ENCODE results near the gene RIOK3.
A peak's percentile ranks its signal among the peaks of the same experiment; 100 is the strongest.
"Not testable (repeated sequence)": the region's sequence is repeated elsewhere in the genome, so short reads cannot be mapped to it uniquely, and the experiment has no call there.

RIOK3 gene

DNA sequence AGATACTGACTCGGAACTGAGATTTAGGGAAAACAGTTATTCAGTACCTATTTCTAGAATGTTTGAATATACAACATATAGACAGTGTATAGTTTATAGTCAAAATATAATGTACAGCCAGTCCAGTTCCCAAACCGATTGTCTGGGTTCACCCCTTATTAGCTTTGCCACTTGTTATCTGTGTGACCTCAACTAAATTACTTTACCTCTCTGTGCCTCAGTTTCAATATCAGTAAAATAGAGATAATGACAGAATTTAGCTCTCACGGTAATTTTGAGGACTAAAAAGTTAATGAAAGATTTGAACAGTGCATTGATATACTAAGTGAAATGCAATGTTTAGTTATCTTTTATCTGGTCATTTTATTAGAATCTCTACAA is 750 bp upstream of the RIOK3 start:
- no peak for DNase-seq

DNA sequence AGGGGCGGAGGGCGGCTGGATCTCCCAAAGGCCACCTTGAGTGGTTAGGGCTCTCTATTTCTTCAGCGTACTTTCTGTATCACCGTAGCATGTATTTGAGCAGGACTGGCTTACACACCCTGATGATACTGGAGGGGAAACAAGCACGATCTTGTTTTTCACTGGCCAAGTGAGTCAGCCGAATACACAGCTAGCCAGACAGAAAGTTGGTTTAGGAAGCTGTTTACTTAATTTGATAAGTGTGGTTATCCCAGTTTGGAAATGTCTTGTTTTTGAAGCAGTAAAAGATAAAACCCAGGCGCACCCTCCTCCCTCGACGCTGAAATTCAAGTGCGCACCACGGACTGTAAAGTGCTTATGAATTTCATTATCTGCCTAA is 582 bp downstream of the RIOK3 start:
- no peak for DNase-seq

- no peak for DNase-seq
These were observed 3.7 kb downstream of the RIOK3 start for GRCh38 chr18:23456835-23457234.

- no peak for DNase-seq
These were observed 5.9 kb downstream of the RIOK3 start for GRCh38 chr18:23458830-23459529.

GRCh38 chr18:23459530-23459921 is 6.4 kb downstream of the RIOK3 start:
- DNase-seq, result no peak

- no peak for DNase-seq
These were observed 7.5 kb downstream of the RIOK3 start for GRCh38 chr18:23460285-23461273.

- DNase-seq, result no peak
These were observed 9.8 kb downstream of the RIOK3 start for GRCh38 chr18:23462876-23463275.

DNA sequence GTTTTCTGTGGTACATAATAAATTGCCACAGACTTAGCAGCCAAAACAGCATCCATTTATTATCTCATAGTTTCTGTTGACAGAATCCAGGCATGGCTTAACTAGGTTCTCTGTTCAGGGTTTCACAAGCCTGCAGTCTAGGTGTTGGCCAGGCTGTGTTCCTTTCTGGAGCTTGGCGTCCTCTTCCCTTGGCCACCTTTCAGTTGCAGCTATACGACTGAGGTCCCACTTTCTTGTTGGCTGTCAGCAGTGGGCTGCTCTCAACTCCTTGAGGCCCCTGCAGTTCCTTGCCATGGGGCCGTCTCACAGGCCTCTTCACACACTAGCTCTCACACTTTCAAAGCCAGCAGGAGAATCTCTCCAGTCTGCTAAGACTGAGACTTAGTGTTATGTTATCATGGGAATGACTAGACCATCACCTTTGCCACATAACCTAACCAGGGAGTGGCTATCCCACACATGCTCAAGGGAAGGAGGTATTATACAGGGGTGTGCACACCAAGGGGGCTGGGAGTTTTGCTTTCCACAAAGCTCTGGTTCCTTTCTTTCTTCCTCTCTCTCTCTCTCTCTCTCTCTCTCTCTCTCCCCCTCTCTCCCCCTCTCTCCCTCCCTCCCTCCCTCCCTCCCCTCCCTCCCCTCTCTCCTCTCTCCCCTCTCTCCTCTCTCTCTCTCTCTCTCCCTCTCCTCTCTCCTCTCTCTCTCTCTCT is 15.8 kb downstream of the RIOK3 start:
- no peak for DNase-seq

DNA sequence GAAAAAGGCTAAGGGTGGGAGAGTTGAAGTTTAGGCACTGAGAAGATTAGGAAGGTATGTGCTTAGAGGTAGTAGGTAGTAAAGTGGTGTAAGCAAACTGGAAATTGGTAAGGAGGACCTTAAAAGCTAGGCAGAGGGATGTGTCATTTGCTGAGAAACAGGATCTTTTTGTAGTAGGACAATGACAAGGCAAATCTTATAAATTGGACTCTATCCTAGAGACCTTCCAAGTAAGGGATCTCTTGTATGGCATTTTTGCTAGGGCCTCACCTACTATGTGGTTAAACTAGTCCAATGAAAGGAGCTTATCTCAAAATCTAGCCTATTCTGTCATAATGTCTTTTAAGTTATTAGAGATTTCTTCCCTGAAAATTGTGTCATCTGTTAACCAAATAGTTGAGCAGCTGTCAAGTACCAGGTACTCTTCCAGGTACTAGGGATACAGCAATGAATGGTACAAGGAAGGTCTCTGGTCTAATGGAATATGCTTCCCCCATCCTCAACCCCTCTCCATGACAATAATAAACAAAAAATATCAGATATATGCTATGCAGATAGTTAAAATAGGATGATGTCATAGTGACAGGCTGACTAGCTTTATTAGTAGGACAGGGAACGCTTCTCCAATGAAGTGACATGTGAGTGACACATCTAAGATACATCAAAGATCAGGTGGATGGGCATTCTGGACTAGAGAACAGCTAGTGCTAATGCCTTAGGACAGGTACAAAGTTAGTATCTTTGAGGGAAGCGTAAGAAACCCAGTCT is 17.7 kb downstream of the RIOK3 start:
- no peak for DNase-seq

GRCh38 chr18:23471486-23471885 is 18.4 kb downstream of the RIOK3 start:
- no peak for DNase-seq

DNA sequence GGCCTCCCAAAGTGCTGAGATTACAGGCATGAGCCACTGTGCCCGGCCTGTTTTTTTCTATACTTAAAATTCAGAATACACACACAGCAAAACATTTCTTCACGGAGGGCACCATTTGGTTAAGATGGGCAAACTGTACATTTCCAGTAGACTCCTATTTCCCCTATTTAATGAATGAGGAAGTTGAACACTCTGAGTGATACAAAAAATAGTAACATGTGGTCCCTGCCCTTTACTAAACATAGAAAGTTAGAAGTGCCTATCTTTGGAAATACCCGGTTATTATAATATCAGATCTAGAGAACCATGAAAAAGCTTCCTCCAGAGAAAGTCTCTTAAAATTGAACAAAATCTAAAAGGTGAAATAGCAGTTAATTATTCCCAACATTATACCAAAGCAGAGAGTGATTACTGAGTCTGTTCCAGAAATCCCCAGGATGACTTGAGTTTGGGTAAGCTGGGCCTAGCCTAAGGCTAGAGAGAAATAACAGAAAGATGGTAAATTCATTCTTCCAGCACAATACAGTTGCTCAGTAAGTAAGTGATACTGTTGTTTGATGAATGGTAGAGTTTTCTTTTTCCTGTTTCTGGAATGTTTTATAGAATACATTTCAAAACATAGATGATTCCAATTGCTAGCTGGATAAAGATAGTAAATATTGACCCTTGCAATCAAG is 26.9 kb downstream of the RIOK3 start:
- no peak for DNase-seq

DNA sequence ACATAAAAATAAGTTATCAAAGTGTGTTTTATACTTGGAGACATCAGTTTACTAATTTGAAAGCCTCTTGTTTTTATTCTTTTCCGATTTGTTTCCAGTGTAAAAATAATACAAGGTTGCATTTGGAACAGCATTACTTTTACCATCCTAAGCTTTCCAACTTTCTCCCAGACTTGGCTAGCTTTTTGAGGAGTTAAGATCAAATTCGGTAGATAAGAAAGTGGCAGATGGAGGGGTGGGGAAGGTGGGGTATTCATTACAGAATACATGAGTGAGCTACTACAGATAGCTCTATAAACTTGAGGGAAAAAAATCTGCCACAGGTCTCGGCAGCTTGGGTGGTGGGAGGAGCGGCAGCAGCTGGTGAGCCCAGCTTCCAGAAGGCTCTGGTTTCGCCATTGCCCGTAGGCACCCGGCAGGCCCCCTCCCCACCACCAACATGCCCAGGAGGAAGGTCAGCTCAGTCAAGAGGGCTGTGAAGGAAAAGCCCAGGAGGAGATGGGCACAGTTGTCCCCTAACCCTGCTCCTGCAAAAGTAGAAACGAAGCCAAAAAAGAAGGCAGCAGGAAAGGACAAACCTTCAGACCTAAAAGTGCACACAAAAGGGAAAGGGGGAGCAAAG is 31.6 kb downstream of the RIOK3 start:
- DNase-seq, result no peak

- no peak for DNase-seq
These were observed 32.3 kb downstream of the RIOK3 start for GRCh38 chr18:23485386-23485785.

- DNase-seq, result no peak
These were observed 34.9 kb downstream of the RIOK3 start for GRCh38 chr18:23487738-23488570.

DNA sequence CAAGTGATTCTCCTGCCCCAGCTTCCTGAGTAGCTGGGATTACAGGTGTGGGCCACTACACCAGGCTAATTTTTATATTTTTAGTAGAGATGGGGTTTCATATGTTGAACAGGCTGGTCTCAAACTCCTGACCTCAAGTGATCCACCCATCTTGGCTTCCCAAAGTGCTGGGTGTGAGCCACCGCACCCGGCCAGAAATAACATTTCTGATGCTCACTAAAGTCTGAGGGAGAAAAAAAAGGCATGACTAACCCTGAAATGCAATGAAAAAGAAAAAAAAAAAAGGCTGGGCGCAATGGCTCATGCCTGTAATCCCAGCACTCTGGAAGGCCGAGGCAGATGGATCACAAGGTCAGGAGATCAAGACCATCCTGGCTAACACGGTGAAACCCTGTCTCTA is 36.5 kb downstream of the RIOK3 start:
- DNase-seq, result not testable (repeated sequence)

DNA sequence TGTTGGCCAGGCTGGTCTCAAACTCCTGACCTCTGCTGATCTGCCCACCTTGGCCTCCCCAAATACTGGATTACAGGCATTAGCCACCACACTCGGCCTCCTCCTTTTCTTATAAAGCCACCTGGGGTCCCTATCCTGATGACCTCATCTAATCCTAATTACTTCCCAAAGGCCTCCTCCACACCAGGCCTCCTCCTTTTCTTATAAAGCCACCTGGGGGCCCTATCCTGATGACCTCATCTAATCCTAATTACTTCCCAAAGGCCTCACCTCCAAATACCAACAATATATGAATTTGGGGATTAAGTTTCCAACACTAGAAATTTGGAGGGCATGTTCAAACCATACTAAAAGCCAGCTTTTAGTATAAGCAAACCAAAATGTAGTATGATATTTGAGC is 40.6 kb downstream of the RIOK3 start:
- no peak for DNase-seq

DNA sequence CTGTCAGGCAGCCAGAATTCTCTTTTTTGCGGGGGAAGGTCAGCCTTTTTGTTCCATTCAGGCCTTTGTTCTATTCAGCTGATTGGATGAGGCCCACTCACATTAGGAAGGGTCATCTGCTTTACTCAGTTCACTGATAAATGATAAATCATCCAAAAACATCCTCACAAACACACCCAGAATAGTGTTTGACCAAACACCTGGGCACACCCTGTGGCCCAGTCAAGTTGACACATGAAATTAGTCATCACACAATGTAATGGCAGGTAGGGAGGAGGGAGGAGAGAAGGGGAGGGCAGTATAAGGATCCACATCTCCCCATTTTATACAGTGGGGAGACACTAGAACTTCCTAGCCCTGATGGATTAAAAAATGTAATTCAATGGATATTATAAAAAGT is 41.9 kb downstream of the RIOK3 start:
- DNase-seq, result no peak

DNA sequence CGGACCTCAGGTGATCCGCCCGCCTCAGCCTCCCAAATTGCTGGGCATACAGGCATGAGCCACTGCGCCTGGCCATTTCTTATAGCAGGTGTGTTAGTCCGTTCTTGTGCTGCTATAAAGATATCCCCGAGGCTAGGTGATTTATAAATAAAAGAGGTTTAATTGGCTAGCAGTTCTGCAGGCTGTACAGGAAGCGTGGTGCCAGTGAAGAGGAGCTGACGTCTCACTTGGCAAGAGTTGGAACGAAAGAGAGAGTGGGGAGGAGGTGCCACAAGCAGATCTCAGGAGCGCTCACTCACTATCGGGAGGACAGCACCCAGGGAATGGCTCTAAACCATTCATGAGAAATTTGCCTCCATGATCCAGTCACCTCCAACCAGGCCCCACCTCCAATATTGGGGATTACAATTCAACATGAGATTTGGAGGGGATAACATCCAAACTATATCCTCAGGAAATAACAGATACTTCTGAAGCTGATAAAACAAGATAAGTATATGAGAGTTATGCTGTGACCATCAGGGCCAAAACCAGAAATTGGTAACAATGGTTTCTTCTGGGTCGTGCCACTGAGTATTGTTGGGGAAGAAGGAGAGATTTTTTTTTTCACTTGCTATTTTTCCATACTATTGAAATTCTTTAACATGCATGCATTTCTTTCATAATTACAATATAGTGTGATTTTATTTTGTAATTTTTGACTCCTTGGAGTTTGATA is 42.8 kb downstream of the RIOK3 start:
- DNase-seq, result no peak

DNA sequence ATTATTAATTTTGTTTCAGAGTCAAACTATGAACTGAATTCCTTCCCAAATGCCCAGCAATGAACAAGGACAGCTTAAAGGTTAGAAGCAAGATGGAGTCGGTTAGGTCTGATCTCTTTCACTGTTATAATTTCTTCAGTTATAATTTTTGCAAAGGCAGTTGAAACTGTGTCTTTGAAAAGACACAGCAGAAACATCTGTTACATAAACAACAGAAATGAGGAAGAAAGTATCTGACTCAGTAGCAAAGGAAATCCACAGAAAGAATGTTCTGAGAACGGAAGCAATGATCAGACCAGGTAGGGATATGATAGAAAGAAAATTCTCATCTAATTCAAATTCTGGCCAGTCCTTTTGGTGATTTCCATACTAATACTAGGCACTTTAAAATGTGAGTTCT is 45.0 kb downstream of the RIOK3 start:
- DNase-seq, result no peak

DNA sequence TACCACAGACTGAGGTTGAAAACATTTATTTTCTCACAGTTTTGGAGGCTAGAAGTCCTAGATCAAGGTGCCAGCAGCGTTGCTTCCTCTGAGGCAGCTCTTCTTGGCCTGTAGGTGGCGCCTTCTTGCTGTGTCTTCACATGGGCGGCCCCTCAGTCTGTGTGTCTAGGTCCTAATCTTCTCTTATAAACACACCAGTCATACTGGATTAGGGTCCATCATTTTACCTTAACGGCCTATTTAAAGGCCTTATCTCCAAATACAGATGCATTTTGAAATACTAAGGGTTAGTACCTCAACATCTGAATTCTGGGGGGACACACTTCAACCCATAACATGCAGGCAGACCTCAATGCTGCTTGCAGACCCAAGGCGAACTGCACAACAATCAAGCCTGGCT is 45.8 kb downstream of the RIOK3 start:
- peak; percentile 48 for DNase-seq
